VCaP (cell line): ENCODE results near the gene CD302.
"Not testable (repeated sequence)": the region's sequence is repeated elsewhere in the genome, so short reads cannot be mapped to it uniquely, and the experiment has no call there.

Source experiments
- H3K27ac ChIP-seq: fragments of 450-650 bp; 2 replicates; pipeline ENCODE4 v1.5.1; 2017
- TF ChIP-seq, protein P1 (sequence below): fragments of 450-650 bp; conservative IDR thresholded peaks from 2 replicates; pipeline ENCODE4 v1.5.1; 2017; ENCODE audit warnings: mild to moderate bottlenecking, moderate library complexity

Gene CD302

DNA sequence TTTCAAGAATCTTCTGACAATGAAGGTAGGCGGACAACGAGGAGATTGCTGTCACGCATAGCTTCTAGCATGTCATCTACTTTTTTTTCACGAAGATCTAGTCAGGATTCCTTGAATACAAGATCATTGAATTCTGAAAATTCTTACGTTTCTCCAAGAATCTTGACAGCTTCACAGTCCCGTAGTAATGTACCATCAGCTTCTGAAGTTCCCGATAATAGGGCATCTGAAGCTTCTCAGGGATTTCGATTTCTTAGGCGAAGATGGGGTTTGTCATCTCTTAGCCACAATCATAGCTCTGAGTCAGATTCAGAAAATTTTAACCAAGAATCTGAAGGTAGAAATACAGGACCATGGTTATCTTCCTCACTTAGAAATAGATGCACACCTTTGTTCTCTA is 49.9 kb downstream of the CD302 start:
- no peak overlapping the region for H3K27ac ChIP-seq

GRCh38 chr2:159745237-159745636 is 52.8 kb downstream of the CD302 start:
- not testable (repeated sequence) for H3K27ac ChIP-seq

More for the DNA sequence above, 49.9 kb downstream of the CD302 start:
- TF ChIP-seq, protein P1, sequence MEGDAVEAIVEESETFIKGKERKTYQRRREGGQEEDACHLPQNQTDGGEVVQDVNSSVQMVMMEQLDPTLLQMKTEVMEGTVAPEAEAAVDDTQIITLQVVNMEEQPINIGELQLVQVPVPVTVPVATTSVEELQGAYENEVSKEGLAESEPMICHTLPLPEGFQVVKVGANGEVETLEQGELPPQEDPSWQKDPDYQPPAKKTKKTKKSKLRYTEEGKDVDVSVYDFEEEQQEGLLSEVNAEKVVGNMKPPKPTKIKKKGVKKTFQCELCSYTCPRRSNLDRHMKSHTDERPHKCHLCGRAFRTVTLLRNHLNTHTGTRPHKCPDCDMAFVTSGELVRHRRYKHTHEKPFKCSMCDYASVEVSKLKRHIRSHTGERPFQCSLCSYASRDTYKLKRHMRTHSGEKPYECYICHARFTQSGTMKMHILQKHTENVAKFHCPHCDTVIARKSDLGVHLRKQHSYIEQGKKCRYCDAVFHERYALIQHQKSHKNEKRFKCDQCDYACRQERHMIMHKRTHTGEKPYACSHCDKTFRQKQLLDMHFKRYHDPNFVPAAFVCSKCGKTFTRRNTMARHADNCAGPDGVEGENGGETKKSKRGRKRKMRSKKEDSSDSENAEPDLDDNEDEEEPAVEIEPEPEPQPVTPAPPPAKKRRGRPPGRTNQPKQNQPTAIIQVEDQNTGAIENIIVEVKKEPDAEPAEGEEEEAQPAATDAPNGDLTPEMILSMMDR: no peak

DNA sequence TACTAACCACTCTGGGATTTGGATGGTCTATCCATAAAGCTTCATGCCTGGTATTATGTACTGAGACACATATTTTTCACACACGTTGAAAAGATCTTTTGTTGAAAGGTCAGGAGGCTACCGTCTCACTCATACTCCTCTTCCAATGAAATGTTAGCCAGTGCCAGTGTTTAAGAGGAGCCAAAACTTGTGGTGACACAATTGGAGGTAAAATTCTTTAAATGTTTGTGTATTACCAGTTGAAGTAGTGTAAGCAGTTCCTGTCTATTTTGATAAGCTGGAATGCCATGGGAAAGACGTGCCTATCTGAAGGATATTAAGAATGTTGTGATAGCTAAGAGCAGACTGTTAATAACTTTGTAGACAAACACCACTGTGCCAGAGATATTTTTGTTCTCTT is 53.6 kb downstream of the CD302 start:
- TF ChIP-seq, protein P1: no peak
- H3K27ac ChIP-seq: no peak overlapping the region

GRCh38 chr2:159742846-159743245 is 55.2 kb downstream of the CD302 start:
- H3K27ac ChIP-seq: no peak overlapping the region
- TF ChIP-seq, protein P1: no peak

GRCh38 chr2:159738509-159739390 is 59.3 kb downstream of the CD302 start:
- H3K27ac ChIP-seq: no peak overlapping the region
- TF ChIP-seq, protein P1: no peak

DNA sequence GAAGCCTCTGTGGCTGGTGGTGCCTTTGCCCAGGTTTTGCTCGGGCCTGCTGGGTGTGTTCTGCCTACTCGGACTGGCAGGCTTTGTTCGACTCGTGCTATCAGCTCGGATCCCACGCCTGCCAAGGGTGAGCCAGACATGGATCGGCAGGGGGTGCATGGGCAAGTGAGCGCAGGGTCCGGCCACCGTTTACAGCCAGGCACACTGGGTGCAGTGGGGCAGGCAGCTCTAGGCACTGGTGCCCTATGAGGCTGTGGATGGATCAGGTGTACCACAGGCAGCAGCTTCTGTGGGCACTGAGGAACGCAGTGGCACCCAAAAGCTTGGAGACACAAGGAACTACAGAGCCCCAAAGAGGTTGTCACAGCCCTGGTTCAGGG is 60.1 kb downstream of the CD302 start:
- TF ChIP-seq, protein P1: no peak
- no peak overlapping the region for H3K27ac ChIP-seq

GRCh38 chr2:159737292-159737916 is 60.6 kb downstream of the CD302 start:
- TF ChIP-seq, protein P1: no peak
- H3K27ac ChIP-seq: no peak overlapping the region

- TF ChIP-seq, protein P1: no peak
Measured at GRCh38 chr2:159736048-159736447, 62.0 kb downstream of the CD302 start.

More at GRCh38 chr2:159736048-159736447, 62.0 kb downstream of the CD302 start:
- no peak overlapping the region for H3K27ac ChIP-seq
